MG63 (cell line): ENCODE results near the gene CCR8. TPM values are rescaled to one million over a fixed set of nuclear protein-coding genes. Genes with fewer than 3 reads are reported as not detected.
"Not testable (repeated sequence)": the region's sequence is repeated elsewhere in the genome, so short reads cannot be mapped to it uniquely, and the experiment has no call there.

ENCODE experiments used
- DNase-seq: peaks from one replicate; pipeline ENCODE4 v3.0.0-alpha.2; 2020
- H3K27me3 ChIP-seq: fragments of 250-450 bp; sonication (Bioruptor Pico); 2 replicates; pipeline ENCODE4 v1.5.1; 2020; ENCODE audit warnings: mild to moderate bottlenecking, moderate library complexity
- H3K36me3 ChIP-seq: fragments of 250-450 bp; sonication (Bioruptor Pico); 2 replicates; pipeline ENCODE4 v1.5.1; 2020; ENCODE audit warnings: mild to moderate bottlenecking, moderate library complexity
- H3K4me3 ChIP-seq: fragments of 250-450 bp; sonication (Bioruptor Pico); 2 replicates; pipeline ENCODE4 v1.5.1; 2020; ENCODE audit warnings: mild to moderate bottlenecking, moderate library complexity
- H3K9me3 ChIP-seq: fragments of 250-450 bp; sonication (Bioruptor Pico); 2 replicates; pipeline ENCODE4 v1.5.1; 2020; ENCODE audit warnings: mild to moderate bottlenecking, moderate library complexity
- total RNA-seq: library from RNA; depleted of rRNA; stranded (reverse); fragments of >200 nt; shearing (Covaris generic); gene quantifications from 2 replicates; pipeline ENCODE4 v1.2.3, GENCODE V29; 2014; ENCODE audit warnings: low replicate concordance

Gene CCR8
- total RNA-seq, 1 experiment from 2014 or later, result not detected

GRCh38 chr3:39333607-39334006 lies 4.1 kb downstream of the CCR8 start:
- Histone ChIP-seq H3K27me3 (no peaks in the 10 kb centered on the region), H3K4me3 (no peak overlapping the region), H3K9me3 (no peaks in the 10 kb centered on the region), H3K36me3 (no peaks in the 10 kb centered on the region)
- no peak for DNase-seq

DNA sequence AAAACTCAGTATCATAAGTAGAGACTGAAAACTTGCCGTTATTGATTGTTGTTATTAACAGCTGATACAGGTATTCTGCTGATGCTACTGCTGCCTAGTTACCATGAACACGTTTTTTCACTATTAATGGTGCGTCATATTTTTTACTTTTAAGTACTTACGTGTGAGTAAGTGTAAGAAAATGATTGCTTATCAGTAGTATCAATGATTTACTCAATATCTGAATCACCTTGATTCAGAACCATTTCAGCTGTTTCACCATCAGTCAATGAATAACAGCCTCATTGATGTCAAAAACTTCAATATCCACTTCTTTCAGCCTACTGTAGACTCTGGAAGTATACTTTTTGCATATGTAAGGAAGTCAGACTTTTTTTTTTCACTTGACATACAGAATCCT lies 4.7 kb downstream of the CCR8 start:
- H3K4me3 ChIP-seq, result no peak overlapping the region
- H3K9me3 ChIP-seq, result no peaks in the 10 kb centered on the region
- no peaks in the 10 kb centered on the region for H3K36me3 ChIP-seq
- no peaks in the 10 kb centered on the region for H3K27me3 ChIP-seq
- no peak for DNase-seq

DNA sequence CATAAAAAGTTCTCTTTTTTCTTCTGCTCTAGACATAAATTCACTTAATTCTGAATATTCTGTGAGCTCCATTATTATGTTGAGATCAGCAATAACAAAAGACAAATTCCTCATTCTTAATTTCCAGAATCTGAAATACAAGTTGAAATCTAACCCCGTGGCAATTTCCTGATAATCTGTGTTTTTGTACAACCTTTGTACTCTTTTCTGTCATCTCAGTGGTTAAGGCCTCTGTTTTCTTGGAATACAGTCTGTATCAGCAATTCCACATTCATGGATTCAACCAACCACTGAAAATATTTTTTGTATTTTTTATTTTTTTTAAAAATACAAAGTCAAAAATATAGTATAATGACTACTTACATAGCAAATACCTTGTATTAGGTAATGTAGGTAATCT lies 8.7 kb downstream of the CCR8 start:
- no peaks in the 10 kb centered on the region for H3K36me3 ChIP-seq
- H3K27me3 ChIP-seq, result no peaks in the 10 kb centered on the region
- no peak overlapping the region for H3K4me3 ChIP-seq
- H3K9me3 ChIP-seq, result no peaks in the 10 kb centered on the region
- DNase-seq, result no peak

- DNase-seq, result no peak
Measured at GRCh38 chr3:39339086-39339485, 9.6 kb downstream of the CCR8 start.

GRCh38 chr3:39343076-39343717 lies 13.7 kb downstream of the CCR8 start:
- Histone ChIP-seq H3K9me3 (no peaks in the 10 kb centered on the region), H3K4me3 (no peak overlapping the region), H3K36me3 (no peaks in the 10 kb centered on the region), H3K27me3 (no peaks in the 10 kb centered on the region)
- no peak for DNase-seq

More at GRCh38 chr3:39339086-39339485, 9.6 kb downstream of the CCR8 start:
- Histone ChIP-seq H3K9me3 (no peaks in the 10 kb centered on the region), H3K27me3 (no peaks in the 10 kb centered on the region), H3K36me3 (no peaks in the 10 kb centered on the region), H3K4me3 (no peak overlapping the region)

- DNase-seq, result no peak
- Histone ChIP-seq H3K9me3 (no peaks in the 10 kb centered on the region), H3K4me3 (no peak overlapping the region), H3K36me3 (no peaks in the 10 kb centered on the region), H3K27me3 (no peaks in the 10 kb centered on the region)
Measured at GRCh38 chr3:39343760-39344159, 14.3 kb downstream of the CCR8 start.

GRCh38 chr3:39344746-39345344 lies 15.3 kb downstream of the CCR8 start:
- Histone ChIP-seq H3K4me3 (no peak overlapping the region), H3K36me3 (no peaks in the 10 kb centered on the region), H3K27me3 (no peaks in the 10 kb centered on the region), H3K9me3 (no peaks in the 10 kb centered on the region)
- DNase-seq, result no peak

DNA sequence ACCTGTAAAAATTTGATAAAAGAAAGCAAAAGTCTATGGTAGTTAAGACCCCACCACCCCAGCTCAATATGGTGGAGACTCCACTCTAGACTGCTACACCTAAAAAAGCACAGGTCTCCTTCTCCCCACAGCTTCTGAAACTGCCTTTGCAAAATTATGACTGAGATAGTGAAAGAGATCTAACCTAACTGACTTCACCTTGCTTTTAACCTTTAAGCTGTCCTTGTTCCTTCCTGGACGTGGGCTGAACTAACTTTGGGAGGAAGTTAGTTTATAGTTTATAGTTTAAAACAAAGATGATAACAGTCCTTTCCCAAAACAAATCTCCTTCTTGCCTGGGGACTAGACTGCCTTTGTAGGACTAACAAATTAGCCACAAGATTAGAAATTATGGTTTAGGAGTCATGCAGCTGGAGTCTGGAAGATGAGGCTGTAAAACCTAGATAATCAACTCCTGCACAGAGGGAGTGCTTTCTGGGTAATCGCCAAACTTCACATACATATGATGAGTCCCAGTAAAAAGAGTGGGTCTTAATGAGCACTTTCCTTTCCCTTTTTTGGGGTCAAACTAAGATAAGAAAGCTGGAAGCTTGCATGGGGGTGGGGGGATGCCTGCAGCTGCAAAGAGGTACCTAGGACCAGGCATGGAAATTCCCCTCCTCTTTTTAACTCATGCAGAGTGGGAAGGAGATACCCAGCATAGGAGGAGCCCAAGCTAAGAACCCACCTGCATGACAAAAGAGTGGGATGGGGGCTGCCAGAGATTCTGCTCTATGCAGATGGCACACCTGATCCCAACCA lies 17.5 kb downstream of the CCR8 start:
- Histone ChIP-seq H3K36me3 (no peaks in the 10 kb centered on the region), H3K9me3 (no peaks in the 10 kb centered on the region), H3K4me3 (no peak overlapping the region), H3K27me3 (no peaks in the 10 kb centered on the region)
- no peak for DNase-seq

- H3K27me3 ChIP-seq, result no peaks in the 10 kb centered on the region
- no peaks in the 10 kb centered on the region for H3K9me3 ChIP-seq
- H3K36me3 ChIP-seq, result no peaks in the 10 kb centered on the region
- DNase-seq, result no peak
- no peak overlapping the region for H3K4me3 ChIP-seq
Measured at GRCh38 chr3:39347586-39347876, 18.0 kb downstream of the CCR8 start.

- Histone ChIP-seq H3K4me3 (no peak overlapping the region), H3K9me3 (no peaks in the 10 kb centered on the region)
- no peak for DNase-seq
Measured at GRCh38 chr3:39349080-39349479, 19.6 kb downstream of the CCR8 start.

GRCh38 chr3:39350714-39351113 lies 21.2 kb downstream of the CCR8 start:
- no peaks in the 10 kb centered on the region for H3K36me3 ChIP-seq
- DNase-seq, result no peak
- no peaks in the 10 kb centered on the region for H3K27me3 ChIP-seq
- no peaks in the 10 kb centered on the region for H3K9me3 ChIP-seq
- no peak overlapping the region for H3K4me3 ChIP-seq

More at GRCh38 chr3:39349080-39349479, 19.6 kb downstream of the CCR8 start:
- no peaks in the 10 kb centered on the region for H3K36me3 ChIP-seq
- H3K27me3 ChIP-seq, result no peaks in the 10 kb centered on the region

DNA sequence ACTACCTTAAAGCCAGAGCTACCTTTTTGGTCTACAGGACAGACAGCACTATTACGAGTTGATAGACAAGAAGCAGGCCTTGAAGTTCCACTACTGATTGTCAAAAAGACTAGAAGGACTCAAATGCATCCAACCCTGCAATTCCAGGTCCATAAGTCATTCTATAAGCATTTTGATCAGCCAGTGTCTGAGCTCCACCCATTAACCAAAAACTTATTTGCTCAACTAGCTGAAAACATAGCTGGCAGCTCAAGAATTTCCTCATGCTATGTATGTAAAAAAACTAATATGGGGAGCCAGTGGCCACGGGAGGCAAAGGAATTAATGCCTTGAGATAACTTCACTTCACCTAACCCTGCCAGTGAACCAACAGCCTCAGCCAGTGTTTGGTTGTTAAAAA lies 21.6 kb downstream of the CCR8 start:
- H3K4me3 ChIP-seq, H3K27me3 ChIP-seq, H3K36me3 ChIP-seq, H3K9me3 ChIP-seq, DNase-seq: not testable (repeated sequence)

DNA sequence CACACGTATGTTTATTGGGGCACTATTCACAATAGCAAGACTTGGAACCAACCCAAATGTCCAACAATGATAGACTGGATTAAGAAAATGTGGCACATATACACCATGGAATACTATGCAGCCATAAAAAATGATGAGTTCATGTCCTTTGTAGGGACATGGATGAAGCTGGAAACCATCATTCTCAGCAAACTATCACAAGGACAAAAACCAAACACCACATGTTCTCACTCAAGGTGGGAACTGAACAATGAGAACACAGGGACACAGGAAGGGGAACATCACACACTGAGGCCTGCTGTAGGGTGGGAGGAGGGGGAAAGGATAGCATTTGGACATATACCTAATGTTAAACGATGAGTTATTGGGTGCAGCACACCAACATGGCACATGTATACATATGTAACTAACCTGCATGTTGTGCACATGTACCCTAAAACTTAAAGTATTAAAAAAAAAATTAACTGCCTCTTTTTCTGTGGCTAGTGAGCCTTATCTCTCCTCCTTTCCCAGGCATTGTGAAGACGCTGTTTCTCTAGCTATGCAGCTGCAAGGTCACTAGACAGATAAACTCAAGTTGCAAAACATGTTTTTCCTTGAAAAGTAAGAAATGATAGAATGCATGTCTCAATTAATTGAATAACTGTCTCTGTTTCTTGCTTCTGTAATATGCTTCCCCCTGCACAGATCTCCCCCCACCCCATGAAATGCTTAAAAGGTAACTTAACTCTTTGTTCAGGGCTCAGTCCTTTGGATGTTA lies 23.8 kb downstream of the CCR8 start:
- H3K4me3 ChIP-seq, H3K9me3 ChIP-seq, H3K36me3 ChIP-seq, DNase-seq, H3K27me3 ChIP-seq: not testable (repeated sequence)

GRCh38 chr3:39358333-39358732 lies 28.8 kb downstream of the CCR8 start:
- H3K9me3 ChIP-seq, result no peaks in the 10 kb centered on the region
- H3K36me3 ChIP-seq, result no peaks in the 10 kb centered on the region
- no peaks in the 10 kb centered on the region for H3K27me3 ChIP-seq
- H3K4me3 ChIP-seq, result no peak overlapping the region
- no peak for DNase-seq

GRCh38 chr3:39361252-39361927 lies 31.9 kb downstream of the CCR8 start:
- H3K27me3 ChIP-seq, result no peaks in the 10 kb centered on the region
- no peaks in the 10 kb centered on the region for H3K9me3 ChIP-seq
- no peak for DNase-seq
- H3K36me3 ChIP-seq, result no peaks in the 10 kb centered on the region
- H3K4me3 ChIP-seq, result no peak overlapping the region

- H3K27me3 ChIP-seq, result no peaks in the 10 kb centered on the region
- no peak for DNase-seq
Measured at GRCh38 chr3:39362192-39362591, 32.7 kb downstream of the CCR8 start.

DNA sequence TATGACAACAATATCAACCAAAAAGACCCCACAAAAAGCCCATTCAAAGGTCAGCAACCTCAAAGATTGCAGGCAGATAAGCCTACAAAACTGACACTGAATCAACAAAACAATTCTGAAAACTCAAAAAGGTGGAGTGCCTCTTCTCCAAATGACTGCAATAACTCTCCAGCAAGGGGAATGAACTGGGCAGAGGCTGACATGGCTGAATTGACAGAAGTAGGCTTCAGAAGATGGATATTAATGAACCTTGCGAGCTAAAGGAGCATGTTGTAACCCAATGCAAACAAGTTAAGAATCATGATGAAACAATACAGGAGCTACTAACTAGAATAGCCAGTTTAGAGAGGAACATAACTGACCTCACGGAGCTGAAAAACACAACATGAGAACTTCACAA lies 33.3 kb downstream of the CCR8 start:
- H3K9me3 ChIP-seq, result no peaks in the 10 kb centered on the region
- DNase-seq, result no peak
- no peak overlapping the region for H3K4me3 ChIP-seq
- H3K27me3 ChIP-seq, result no peaks in the 10 kb centered on the region
- no peaks in the 10 kb centered on the region for H3K36me3 ChIP-seq

More at GRCh38 chr3:39362192-39362591, 32.7 kb downstream of the CCR8 start:
- H3K36me3 ChIP-seq, result no peaks in the 10 kb centered on the region
- no peaks in the 10 kb centered on the region for H3K9me3 ChIP-seq
- H3K4me3 ChIP-seq, result no peak overlapping the region
